Common myeloid progenitor, CD34-positive (primary cell): ENCODE results near the gene RPL37.

Source experiments
- CTCF ChIA-PET: fragments of 350-600 bp; sonication (Branson Sonifier 250); formaldehyde crosslinking; loops from one replicate; lab custom pipeline; 2021; ENCODE audit warnings: antibody characterized with exemption; lab: Charles Lee
- POLR2A ChIA-PET: fragments of 350-600 bp; sonication (Branson Sonifier 250); formaldehyde crosslinking; loops from one replicate; lab custom pipeline; 2021; ENCODE audit warnings: antibody characterized with exemption; lab: Charles Lee
- DNase-seq, 3 donors: peaks; one replicate each; pipeline versions ENCODE4 v3.0.0 to v3.0.0-alpha.2; 2013
- H3K27ac ChIP-seq, 2 experiments: 1 replicate in 1 of 2; 2 replicates in 1 of 2; pipeline ENCODE4 v1.7.0; 2013; ENCODE audit warnings: inconsistent platforms in 2 of 2, low read length in 2 of 2, mild to moderate bottlenecking in 2 of 2, low read depth in 1 of 2, moderate library complexity in 1 of 2; ENCODE audit not compliant: severe bottlenecking in 2 of 2, insufficient read depth in 1 of 2, poor library complexity in 1 of 2
- H3K27me3 ChIP-seq, 5 experiments: replicated peaks in 2 of 5; 1 replicate in 3 of 5; 2 replicates in 2 of 5; pipeline versions ENCODE4 v1.6.1 to v1.7.0; 2013; ENCODE audit warnings: low read length in 4 of 5, mild to moderate bottlenecking in 2 of 5, moderate library complexity in 2 of 5, inconsistent platforms in 1 of 5; ENCODE audit not compliant: insufficient read depth in 5 of 5, control insufficient read depth in 4 of 5
- H3K36me3 ChIP-seq, 4 experiments: 1 replicate in 2 of 4; 2 replicates in 2 of 4; pipeline versions ENCODE4 v1.6.1 to v1.7.0; 2013; ENCODE audit warnings: low read length in 3 of 4, control low read depth in 1 of 4, mild to moderate bottlenecking in 1 of 4; ENCODE audit not compliant: control insufficient read depth in 4 of 4, insufficient read depth in 4 of 4
- H3K4me1 ChIP-seq, 4 experiments: 1 replicate in 3 of 4; 2 replicates in 1 of 4; pipeline versions ENCODE4 v1.6.1 to v1.7.1; 2013; ENCODE audit warnings: low read length in 3 of 4, mild to moderate bottlenecking in 3 of 4, control low read depth in 1 of 4, inconsistent platforms in 1 of 4, moderate library complexity in 1 of 4; ENCODE audit not compliant: control insufficient read depth in 4 of 4, insufficient read depth in 4 of 4; ENCODE audit errors: control extremely low read depth in 1 of 4
- H3K4me3 ChIP-seq, 7 experiments: 1 replicate in 4 of 7; 2 replicates in 3 of 7; pipeline versions ENCODE4 v1.5.1 to v1.7.0; 2013; ENCODE audit warnings: mild to moderate bottlenecking in 7 of 7, low read length in 6 of 7, moderate library complexity in 6 of 7, inconsistent platforms in 2 of 7, low read depth in 2 of 7, control low read depth in 1 of 7; ENCODE audit not compliant: insufficient read depth in 4 of 7, control insufficient read depth in 1 of 7; ENCODE audit errors: extremely low read depth in 1 of 7
- H3K9me3 ChIP-seq, 5 experiments: 1 replicate in 4 of 5; 2 replicates in 1 of 5; pipeline versions ENCODE4 v1.6.1 to v1.7.1; 2013; ENCODE audit warnings: low read length in 4 of 5, mild to moderate bottlenecking in 2 of 5, inconsistent platforms in 1 of 5, low read depth in 1 of 5, moderate library complexity in 1 of 5; ENCODE audit not compliant: control insufficient read depth in 4 of 5, insufficient read depth in 2 of 5; ENCODE audit errors: control extremely low read depth in 1 of 5
- WGBS: methylation state at CpG from one replicate; pipeline ENCODE4 v1.1.5; 2013; ENCODE audit not compliant: insufficient coverage; 5-methylcytosine and 5-hydroxymethylcytosine counted together

Gene RPL37

GRCh38 chr5:40838086-40838485 lies 3.1 kb upstream of the RPL37 start:
- H3K36me3 ChIP-seq, result peaks cover 2 to 13% (median 9%) of the 10 kb centered on the region in 4 experiments
- peak in 2 of 3 donors; percentile 22 to 35 for DNase-seq
- no peaks in the 10 kb centered on the region for H3K9me3 ChIP-seq
- WGBS, result no CpG with 5 or more reads among the region's 6 CpGs
- no peak overlapping the region for H3K27ac ChIP-seq
- no peak overlapping the region for H3K4me3 ChIP-seq
- POLR2A ChIA-PET, result no interaction called here
- H3K27me3 ChIP-seq, result no peaks in the 10 kb centered on the region
- CTCF ChIA-PET, result interaction anchor here (0.7 kb wide), 1 partner anchor 754 kb away, joined by 3 read pairs; no protein-coding TSS in a partner anchor
- H3K4me1 ChIP-seq, result peaks cover 13 to 32% (median 25%) of the 10 kb centered on the region in 4 experiments

DNA sequence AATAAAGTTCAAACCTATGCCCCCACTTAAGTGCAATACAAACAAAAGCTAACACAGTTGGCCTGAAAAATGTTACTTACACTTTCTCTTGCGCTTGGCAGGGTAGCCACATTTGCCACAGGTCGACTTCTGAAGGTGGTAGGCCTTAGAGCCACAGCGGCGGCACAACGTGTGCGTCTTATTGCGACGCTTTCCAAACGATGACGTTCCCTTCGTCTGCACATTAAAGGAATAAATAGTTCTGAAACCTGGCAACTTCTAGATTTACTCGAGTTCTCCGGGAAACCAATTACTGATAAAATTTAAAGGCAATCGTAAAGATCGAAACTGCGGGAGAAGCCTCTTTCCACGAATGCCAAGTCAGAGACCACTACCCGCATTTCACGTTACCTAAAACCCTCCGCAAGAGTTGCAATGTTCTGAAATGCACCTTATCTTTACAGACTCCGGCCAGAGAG lies 602 bp downstream of the RPL37 start:
- peaks cover 8 to 27% (median 21%) of the 10 kb centered on the region in 4 experiments for H3K4me1 ChIP-seq
- no peaks in the 10 kb centered on the region for H3K27me3 ChIP-seq
- H3K4me3 ChIP-seq, result peak overlapping the region; percentile 46 to 96 (median 89)
- under 1% methylated on average over 21 of the region's 21 CpGs for WGBS
- POLR2A ChIA-PET, result interaction anchor here (0.6 kb wide), 1 partner anchor 1566 kb away, joined by 3 read pairs; no protein-coding TSS in a partner anchor
- peak; percentile 40 to 82 (median 73) for DNase-seq
- no peaks in the 10 kb centered on the region for H3K9me3 ChIP-seq
- peaks cover 20 to 50% (median 37%) of the 10 kb centered on the region in 4 experiments for H3K36me3 ChIP-seq
- H3K27ac ChIP-seq, result peak overlapping the region; percentile 67 to 94
- CTCF ChIA-PET, result interaction anchor here (1.8 kb wide), 1 partner anchor 59 kb away, joined by 4 read pairs; no protein-coding TSS in a partner anchor

DNA sequence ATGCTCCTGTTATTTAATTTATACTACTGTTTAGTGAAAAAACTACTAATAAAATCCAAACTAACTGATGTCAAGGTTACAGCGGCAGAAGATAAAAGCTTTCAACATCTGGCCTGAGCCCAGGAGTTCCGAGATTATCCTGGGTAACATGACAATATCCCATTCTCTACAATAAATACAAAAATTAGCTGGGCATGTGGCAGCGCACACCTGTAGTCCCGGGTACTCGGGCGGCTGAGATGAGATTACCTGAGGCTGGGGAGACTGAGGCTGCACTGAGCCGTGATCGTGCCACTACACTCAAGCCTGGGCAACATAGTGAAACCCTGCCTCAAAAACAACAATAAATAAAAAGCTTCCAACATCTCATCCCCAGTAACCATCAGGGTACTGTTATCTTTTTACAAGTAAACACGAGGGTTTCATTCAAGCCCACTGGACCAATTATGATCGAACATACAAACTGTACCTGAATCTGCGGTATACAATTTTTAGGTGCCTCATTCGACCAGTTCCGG lies 1.3 kb downstream of the RPL37 start:
- POLR2A ChIA-PET, result no interaction called here

DNA sequence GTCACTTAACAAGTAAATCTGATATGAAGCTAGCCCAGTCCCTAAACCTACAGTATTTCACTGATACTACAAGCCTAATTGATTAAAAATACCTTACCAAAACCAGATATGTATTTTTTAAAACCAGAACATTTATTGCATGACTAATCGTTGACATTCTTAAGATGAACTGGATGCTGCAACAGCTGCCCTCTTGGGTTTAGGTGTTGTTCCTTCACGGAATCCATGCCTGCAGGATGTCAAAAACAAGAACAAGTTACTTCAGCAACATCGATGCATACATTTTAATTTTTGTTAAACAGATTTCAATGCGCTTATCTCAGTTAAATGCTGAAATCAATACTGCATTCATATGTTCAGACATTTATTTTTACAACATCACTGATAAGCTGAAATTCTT lies 2.7 kb downstream of the RPL37 start:
- Histone ChIP-seq H3K4me1 (peaks cover 8 to 27% (median 21%) of the 10 kb centered on the region in 4 experiments), H3K27ac (peak overlapping the region in 1 of 2 experiments; percentile 94), H3K9me3 (no peaks in the 10 kb centered on the region), H3K36me3 (peaks cover 25 to 71% (median 49%) of the 10 kb centered on the region in 4 experiments), H3K4me3 (peak overlapping the region in 1 of 7 experiments; percentile 90), H3K27me3 (no peaks in the 10 kb centered on the region)
- 98% methylated on average over 4 of the region's 4 CpGs for WGBS
- CTCF ChIA-PET, result interaction anchor here (0.6 to 1.7 kb wide), 6 partner anchors 7 to 1260 kb away, joined by 3 to 5 read pairs (median 3); partner anchors contain the start of gene PRKAA1
- no peak for DNase-seq
- POLR2A ChIA-PET, result no interaction called here

More for the DNA sequence above, 1.3 kb downstream of the RPL37 start:
- peaks cover 20 to 56% (median 41%) of the 10 kb centered on the region in 4 experiments for H3K36me3 ChIP-seq
- peak overlapping the region; percentile 67 to 94 for H3K27ac ChIP-seq
- no peak for DNase-seq
- H3K4me1 ChIP-seq, result peaks cover 8 to 27% (median 21%) of the 10 kb centered on the region in 4 experiments
- peak overlapping the region in 6 of 7 experiments; percentile 85 to 96 (median 90) for H3K4me3 ChIP-seq
- H3K27me3 ChIP-seq, result no peaks in the 10 kb centered on the region
- WGBS, result 64% methylated on average over 12 of the region's 13 CpGs
- CTCF ChIA-PET, result interaction anchor here (1.0 to 1.8 kb wide), 4 partner anchors 10 to 58 kb away, joined by 3 to 5 read pairs (median 4); partner anchors contain the start of gene PRKAA1
- no peaks in the 10 kb centered on the region for H3K9me3 ChIP-seq

- Histone ChIP-seq H3K9me3 (no peaks in the 10 kb centered on the region), H3K4me3 (peak overlapping the region in 1 of 7 experiments; percentile 33), H3K4me1 (peaks cover 8 to 27% (median 21%) of the 10 kb centered on the region in 4 experiments), H3K36me3 (peaks cover 28 to 78% (median 56%) of the 10 kb centered on the region in 4 experiments), H3K27ac (no peak overlapping the region), H3K27me3 (no peaks in the 10 kb centered on the region)
- POLR2A ChIA-PET, result no interaction called here
- CTCF ChIA-PET, result interaction anchor here (1.2 to 1.7 kb wide), 3 partner anchors 12 to 33 kb away, joined by 3 to 5 read pairs (median 4); partner anchors contain the start of gene PRKAA1
- 90% methylated on average over 3 of the region's 4 CpGs for WGBS
- DNase-seq, result no peak
These were observed 3.4 kb downstream of the RPL37 start for GRCh38 chr5:40831346-40832210.

GRCh38 chr5:40829748-40830533 lies 5.1 kb downstream of the RPL37 start:
- Histone ChIP-seq H3K4me3 (no peak overlapping the region), H3K27me3 (no peaks in the 10 kb centered on the region), H3K4me1 (peaks cover 8 to 22% (median 15%) of the 10 kb centered on the region in 4 experiments), H3K9me3 (no peaks in the 10 kb centered on the region), H3K27ac (no peak overlapping the region), H3K36me3 (peaks cover 28 to 83% (median 63%) of the 10 kb centered on the region in 4 experiments)
- WGBS, result 76% methylated on average over 4 of the region's 13 CpGs
- CTCF ChIA-PET, result interaction anchor here (1.1 to 1.2 kb wide), 2 partner anchors 14 to 27 kb away, joined by 3 to 4 read pairs; no protein-coding TSS in a partner anchor
- DNase-seq, result no peak
- POLR2A ChIA-PET, result no interaction called here
